IMR-90 (cell line): ENCODE measurements around the gene EIF2B2.

Source experiments
- CEBPB ChIP-seq: IDR thresholded peaks from 2 replicates; pipeline ENCODE4 v1.6.1; 2012; ENCODE audit warnings: low read depth, low read length, improper control_type of control experiment
- CHD1 ChIP-seq: IDR thresholded peaks from 2 replicates; pipeline ENCODE4 v1.6.1; 2012; ENCODE audit warnings: low read depth, low read length, improper control_type of control experiment
- CTCF ChIP-seq: conservative IDR thresholded peaks from 2 replicates; pipeline ENCODE4 v1.5.1; 2012; ENCODE audit warnings: mild to moderate bottlenecking, low read depth, low read length, improper control_type of control experiment
- ELK1 ChIP-seq: fragments of 150-350 bp; IDR thresholded peaks from 2 replicates; pipeline ENCODE4 v1.6.1; 2016; ENCODE audit warnings: low read depth, mild to moderate bottlenecking, low read length, moderate library complexity, borderline replicate concordance
- MAZ ChIP-seq: IDR thresholded peaks from 2 replicates; pipeline ENCODE4 v1.6.1; 2012; ENCODE audit warnings: low read depth, mild to moderate bottlenecking, low read length, improper control_type of control experiment, moderate library complexity, borderline replicate concordance
- MXI1 ChIP-seq: IDR thresholded peaks from 2 replicates; pipeline ENCODE4 v1.6.1; 2012; ENCODE audit warnings: low read depth, mild to moderate bottlenecking, low read length, moderate library complexity, borderline replicate concordance
- POLR2A ChIP-seq: IDR thresholded peaks from 2 replicates; pipeline ENCODE4 v1.6.1; 2012; ENCODE audit warnings: mild to moderate bottlenecking, low read depth, low read length
- RAD21 ChIP-seq: IDR thresholded peaks from 2 replicates; pipeline ENCODE4 v1.6.1; 2012; ENCODE audit warnings: low read length, improper control_type of control experiment
- RCOR1 ChIP-seq: IDR thresholded peaks from 2 replicates; pipeline ENCODE4 v1.6.1; 2012; ENCODE audit warnings: mild to moderate bottlenecking, low read length, improper control_type of control experiment; ENCODE audit not compliant: insufficient replicate concordance
- RFX5 ChIP-seq: IDR thresholded peaks from 2 replicates; pipeline ENCODE4 v1.8.0; 2012; ENCODE audit warnings: low read depth, mild to moderate bottlenecking, low read length, moderate library complexity
- SMC3 ChIP-seq: fragments of 150-350 bp; IDR thresholded peaks from 2 replicates; pipeline ENCODE4 v1.6.1; 2016; ENCODE audit warnings: low read depth, mild to moderate bottlenecking, antibody characterized with exemption, low read length, moderate library complexity
- USF2 ChIP-seq: fragments of 150-350 bp; IDR thresholded peaks from 2 replicates; pipeline ENCODE4 v1.6.1; 2017; ENCODE audit warnings: mild to moderate bottlenecking, antibody characterized with exemption, low read length, low read depth

- TF ChIP-seq CTCF (no peak), USF2 (no peak), POLR2A (no peak), MAZ (no peak), CHD1 (no peak), MXI1 (no peak), RAD21 (no peak), SMC3 (no peak), RFX5 (no peak), RCOR1 (no peak), CEBPB (no peak), ELK1 (no peak)
These were observed 56.9 kb downstream of the EIF2B2 start for GRCh38 chr14:75059642-75060041.
